ENCODE data around the gene C1orf116.
"Not testable (repeated sequence)": the region's sequence is repeated elsewhere in the genome, so short reads cannot be mapped to it uniquely, and the experiment has no call there.

C1orf116 gene

GRCh38 chr1:207049054-207049453 lies 16.5 kb upstream of the C1orf116 start:
- DNase-seq (ENCODE audit: low read depth): no peak
- TF ChIP-seq CTCF (conservative IDR thresholded peaks at IDR 0.05; ENCODE audit: low read depth, low read length): no peak
- peak overlapping the region; percentile 98 for H3K4me3 ChIP-seq (ENCODE audit: low read length)

GRCh38 chr1:207048041-207048440 lies 15.5 kb upstream of the C1orf116 start:
- no peak for DNase-seq (ENCODE audit: low read depth)
- no peak for TF ChIP-seq CTCF (conservative IDR thresholded peaks at IDR 0.05; ENCODE audit: low read depth, low read length)
- peak overlapping the region; percentile 8 for H3K4me3 ChIP-seq (ENCODE audit: low read length)

- no peak for TF ChIP-seq CTCF (conservative IDR thresholded peaks at IDR 0.05; ENCODE audit: low read depth, low read length)
- no peak for DNase-seq (ENCODE audit: low read depth)
- peak overlapping the region; percentile 17 for H3K4me3 ChIP-seq (ENCODE audit: low read length)
Observed at GRCh38 chr1:207047505-207047904, 14.9 kb upstream of the C1orf116 start.

- TF ChIP-seq CTCF (conservative IDR thresholded peaks at IDR 0.05; ENCODE audit: low read depth, low read length): no peak
- DNase-seq (ENCODE audit: low read depth): no peak
- H3K4me3 ChIP-seq (ENCODE audit: low read length): peak overlapping the region; percentile 11
Observed at GRCh38 chr1:207045453-207045852, 12.9 kb upstream of the C1orf116 start.

- DNase-seq (ENCODE audit: low read depth); H3K4me3 ChIP-seq (ENCODE audit: low read length): not testable (repeated sequence)
Observed at GRCh38 chr1:207041397-207041796, 8.8 kb upstream of the C1orf116 start.

- no peak for DNase-seq (ENCODE audit: low read depth)
- no peak for TF ChIP-seq CTCF (conservative IDR thresholded peaks at IDR 0.05; ENCODE audit: low read depth, low read length)
- H3K4me3 ChIP-seq (ENCODE audit: low read length): no peak overlapping the region
Observed at GRCh38 chr1:207040181-207040533, 7.6 kb upstream of the C1orf116 start.

GRCh38 chr1:207039380-207040180 lies 7.0 kb upstream of the C1orf116 start:
- TF ChIP-seq CTCF (conservative IDR thresholded peaks at IDR 0.05; ENCODE audit: low read depth, low read length): no peak
- no peak for DNase-seq (ENCODE audit: low read depth)
- no peak overlapping the region for H3K4me3 ChIP-seq (ENCODE audit: low read length)

All from retinal pigment epithelial cell (primary cell).